Effector CD8-positive, alpha-beta T cell (primary cell): ENCODE data around the gene SIX6.

Experiments
- DNase-seq: peaks from one replicate; lab custom pipeline; 2025; lab: John Stamatoyannopoulos, UW

SIX6 gene

GRCh38 chr14:60514378-60514740 lies 5.4 kb downstream of the SIX6 start:
- DNase-seq, result no peak

DNA sequence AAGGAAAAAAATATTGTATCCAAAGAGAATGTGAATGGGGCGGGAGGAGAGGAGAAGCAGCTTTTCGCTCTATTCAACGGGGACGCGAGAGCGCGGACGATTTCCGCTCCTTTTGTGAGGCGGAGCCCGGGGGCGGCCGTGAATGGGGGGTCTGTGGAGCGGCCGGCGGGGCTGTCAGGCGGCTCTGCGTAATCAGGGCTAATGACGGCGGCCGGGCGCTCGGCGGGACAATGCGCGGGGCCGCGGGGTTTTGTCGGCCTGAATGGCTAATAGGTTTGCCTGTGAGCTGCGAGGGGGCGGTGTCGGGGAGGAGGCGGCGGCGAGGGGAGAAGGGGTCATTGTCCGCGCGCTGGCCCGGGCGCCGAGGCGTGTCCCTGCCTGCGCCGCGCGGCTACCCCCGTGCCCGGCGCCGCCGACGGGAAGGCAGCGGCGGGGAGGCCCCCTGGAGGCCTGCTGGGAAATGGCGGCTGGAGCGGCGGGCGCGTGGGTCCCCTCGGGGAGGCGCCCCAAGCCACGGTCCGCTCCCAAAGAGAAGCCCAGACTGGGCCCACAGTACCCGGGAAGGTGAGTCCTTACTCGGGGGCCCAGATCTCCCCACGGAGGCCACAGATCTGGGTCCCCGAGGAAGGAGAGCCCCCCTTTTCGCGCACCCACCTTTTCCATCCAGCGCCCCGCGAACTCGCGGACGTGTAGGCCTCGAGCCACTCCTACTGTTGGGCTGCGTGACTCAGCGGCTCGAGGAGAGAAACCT lies 6.0 kb downstream of the SIX6 start:
- DNase-seq, result no peak

- DNase-seq, result no peak
Observed at GRCh38 chr14:60515511-60516289, 6.8 kb downstream of the SIX6 start.

- DNase-seq, result no peak
Observed at GRCh38 chr14:60532442-60532841, 23.5 kb downstream of the SIX6 start.

DNA sequence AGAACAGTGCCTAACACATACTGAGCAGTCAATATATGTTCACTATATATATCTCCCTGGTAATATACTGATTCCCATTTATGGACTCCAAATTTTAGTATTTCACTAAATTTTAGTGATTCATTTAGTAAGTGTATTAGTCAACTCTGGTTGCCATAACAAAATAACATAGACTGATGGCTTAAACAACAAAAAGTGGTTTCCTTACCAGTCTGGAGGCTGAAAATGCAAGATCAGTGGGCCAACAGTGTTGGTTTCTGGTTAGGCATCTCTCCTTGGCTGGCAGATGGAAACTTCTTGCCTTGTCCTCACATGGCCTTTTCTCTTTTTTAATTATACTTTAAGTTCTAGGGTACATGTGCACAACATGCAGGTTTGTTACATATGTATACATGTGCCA lies 28.7 kb downstream of the SIX6 start:
- DNase-seq, result no peak

- no peak for DNase-seq
Observed at GRCh38 chr14:60544659-60545058, 35.7 kb downstream of the SIX6 start.

DNA sequence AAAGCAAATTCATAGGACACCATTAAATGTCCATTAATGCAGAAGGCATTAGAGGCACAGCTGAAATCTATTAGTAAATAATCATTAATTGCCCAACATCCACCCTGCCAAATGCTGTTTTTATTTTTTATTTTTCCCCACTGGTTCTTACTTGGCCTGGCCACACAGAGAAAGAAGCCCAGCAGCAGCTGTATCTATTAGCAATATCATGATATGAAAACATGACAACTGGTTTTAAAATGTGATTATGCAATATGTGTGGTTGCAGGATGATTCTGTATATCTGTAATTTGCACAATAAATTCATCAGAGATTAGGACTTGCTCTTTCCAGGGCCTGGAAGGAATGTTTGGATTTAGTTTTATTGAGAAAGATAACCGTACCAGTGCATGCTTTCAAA lies 44.9 kb downstream of the SIX6 start:
- no peak for DNase-seq

DNA sequence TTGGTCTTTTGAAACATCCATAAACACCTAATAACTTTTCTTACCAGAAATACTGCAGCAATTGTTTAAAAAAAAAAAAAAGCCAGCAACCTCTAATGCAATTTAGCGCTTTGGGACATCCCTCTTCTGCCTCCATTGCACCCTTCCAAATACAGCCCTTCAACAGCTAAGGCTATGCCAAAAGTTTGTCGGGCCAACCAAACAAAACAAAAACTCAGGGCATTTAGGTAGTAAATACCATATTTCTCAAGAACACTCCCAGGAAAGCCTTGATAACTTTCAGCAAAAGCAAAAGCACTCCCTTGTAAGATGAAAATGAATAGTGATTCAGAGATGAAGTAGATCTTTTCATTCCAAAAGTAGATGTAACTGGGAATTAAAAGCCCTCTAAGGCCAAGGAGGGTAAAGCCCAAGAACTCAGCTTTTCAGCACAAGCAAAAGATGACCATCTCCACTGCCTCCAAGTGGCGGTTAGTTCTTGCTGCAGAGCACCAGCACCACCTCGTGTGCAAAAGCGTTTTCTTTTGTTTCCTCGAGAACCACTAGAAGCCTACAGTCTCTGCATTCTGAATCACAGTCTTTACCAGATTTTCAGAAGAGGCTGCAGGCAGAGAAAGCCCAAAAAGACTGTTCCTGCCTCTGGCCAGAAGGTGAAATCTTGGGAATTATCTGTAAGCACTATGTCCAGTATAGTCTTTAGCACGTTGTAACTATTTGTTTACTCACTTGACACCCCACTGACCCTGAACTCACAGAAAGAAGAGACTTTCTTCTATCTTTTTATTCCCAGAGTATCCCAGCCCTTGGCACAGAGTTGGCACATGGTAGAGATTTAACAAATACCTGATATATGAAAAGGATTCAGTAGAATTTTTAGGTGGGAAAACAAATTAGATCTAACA lies 53.1 kb downstream of the SIX6 start:
- DNase-seq, result no peak
